ENCODE data around the gene BTBD16.

The BTBD16 gene

GRCh38 chr10:122240401-122240800 lies 30.7 kb upstream of the BTBD16 start:
- Histone ChIP-seq H3K36me3 (ENCODE audit: low read depth) (peaks cover 72% of the 10 kb centered on the region), H3K9me3 (ENCODE audit: severe bottlenecking) (no peaks in the 10 kb centered on the region), H3K27me3 (ENCODE audit: insufficient read depth, poor library complexity, severe bottlenecking) (no peaks in the 10 kb centered on the region), H3K27ac (ENCODE audit: poor library complexity, severe bottlenecking) (no peak overlapping the region), H3K4me3 (ENCODE audit: severe bottlenecking) (no peak overlapping the region), H3K4me1 (ENCODE audit: insufficient read depth, poor library complexity, severe bottlenecking) (no peaks in the 10 kb centered on the region)
- DNase-seq (ENCODE audit: low spot score) (no peak), ATAC-seq (ENCODE audit: low read depth) (no peak)
- no peak for TF ChIP-seq CTCF (IDR thresholded peaks at IDR 0.05; ENCODE audit: poor library complexity, severe bottlenecking)

DNA sequence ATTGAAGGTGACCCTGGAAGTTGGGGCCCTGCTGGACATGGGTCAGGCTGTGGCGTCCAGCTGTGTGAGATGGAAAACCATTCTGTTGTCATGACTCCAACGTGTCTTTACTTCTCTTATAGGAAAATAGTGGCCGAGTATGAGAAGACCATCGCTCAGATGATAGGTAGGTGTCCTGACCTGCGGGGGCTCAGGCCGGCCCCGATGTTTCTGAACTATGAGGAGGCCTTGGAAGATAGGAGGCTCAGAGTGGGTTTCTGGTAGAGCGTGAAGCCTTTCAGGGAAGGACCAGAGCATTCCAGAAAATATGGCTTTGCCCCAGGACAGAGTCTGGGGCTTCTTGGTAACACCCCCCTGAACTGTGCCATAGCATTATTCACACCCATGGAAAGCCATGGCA lies 29.3 kb upstream of the BTBD16 start:
- no peak for ATAC-seq (ENCODE audit: low read depth)
- Histone ChIP-seq H3K27ac (ENCODE audit: poor library complexity, severe bottlenecking) (no peak overlapping the region), H3K4me3 (ENCODE audit: severe bottlenecking) (no peak overlapping the region), H3K36me3 (ENCODE audit: low read depth) (peaks cover 64% of the 10 kb centered on the region), H3K9me3 (ENCODE audit: severe bottlenecking) (no peaks in the 10 kb centered on the region), H3K4me1 (ENCODE audit: insufficient read depth, poor library complexity, severe bottlenecking) (no peaks in the 10 kb centered on the region), H3K27me3 (ENCODE audit: insufficient read depth, poor library complexity, severe bottlenecking) (no peaks in the 10 kb centered on the region)
- no peak for TF ChIP-seq CTCF (IDR thresholded peaks at IDR 0.05; ENCODE audit: poor library complexity, severe bottlenecking)
- DNase-seq (ENCODE audit: low spot score) = no peak

- H3K36me3 ChIP-seq (ENCODE audit: low read depth) = peaks cover 49% of the 10 kb centered on the region
- H3K9me3 ChIP-seq (ENCODE audit: severe bottlenecking) = no peaks in the 10 kb centered on the region
- DNase-seq (ENCODE audit: low spot score) (no peak), ATAC-seq (ENCODE audit: low read depth) (no peak)
- no peak overlapping the region for H3K27ac ChIP-seq (ENCODE audit: poor library complexity, severe bottlenecking)
- no peaks in the 10 kb centered on the region for H3K27me3 ChIP-seq (ENCODE audit: insufficient read depth, poor library complexity, severe bottlenecking)
- no peak for TF ChIP-seq CTCF (IDR thresholded peaks at IDR 0.05; ENCODE audit: poor library complexity, severe bottlenecking)
- no peak overlapping the region for H3K4me3 ChIP-seq (ENCODE audit: severe bottlenecking)
- H3K4me1 ChIP-seq (ENCODE audit: insufficient read depth, poor library complexity, severe bottlenecking) = no peaks in the 10 kb centered on the region
These were observed 27.5 kb upstream of the BTBD16 start for GRCh38 chr10:122243550-122243949.

GRCh38 chr10:122244001-122244975 lies 26.8 kb upstream of the BTBD16 start:
- Histone ChIP-seq H3K9me3 (ENCODE audit: severe bottlenecking) (no peaks in the 10 kb centered on the region), H3K4me3 (ENCODE audit: severe bottlenecking) (no peak overlapping the region), H3K36me3 (ENCODE audit: low read depth) (peaks cover 45% of the 10 kb centered on the region), H3K27me3 (ENCODE audit: insufficient read depth, poor library complexity, severe bottlenecking) (no peaks in the 10 kb centered on the region), H3K27ac (ENCODE audit: poor library complexity, severe bottlenecking) (no peak overlapping the region), H3K4me1 (ENCODE audit: insufficient read depth, poor library complexity, severe bottlenecking) (no peaks in the 10 kb centered on the region)
- no peak for TF ChIP-seq CTCF (IDR thresholded peaks at IDR 0.05; ENCODE audit: poor library complexity, severe bottlenecking)
- ATAC-seq (ENCODE audit: low read depth) = no peak
- no peak for DNase-seq (ENCODE audit: low spot score)

DNA sequence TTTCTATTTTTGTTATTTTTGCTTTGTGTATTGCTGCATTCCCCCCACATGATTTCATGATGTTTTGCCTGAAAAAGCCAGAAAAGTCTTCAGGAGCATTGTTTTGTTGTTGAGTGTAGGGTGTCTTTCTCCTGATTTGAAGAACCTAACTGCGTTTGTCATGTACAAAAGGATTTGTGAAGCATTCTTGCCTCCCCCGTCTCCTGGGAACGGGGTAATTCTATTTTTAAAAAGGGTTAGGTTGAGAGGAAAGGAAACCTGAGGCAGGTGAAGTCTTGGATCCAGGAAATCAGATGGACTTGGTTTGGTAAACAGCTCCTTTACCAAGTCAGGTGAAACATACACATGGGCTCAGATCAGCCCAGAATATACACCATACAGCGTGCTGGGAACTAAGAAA lies 26.0 kb upstream of the BTBD16 start:
- H3K4me3 ChIP-seq (ENCODE audit: severe bottlenecking) = no peak overlapping the region
- no peaks in the 10 kb centered on the region for H3K27me3 ChIP-seq (ENCODE audit: insufficient read depth, poor library complexity, severe bottlenecking)
- TF ChIP-seq CTCF (IDR thresholded peaks at IDR 0.05; ENCODE audit: poor library complexity, severe bottlenecking) = no peak
- no peaks in the 10 kb centered on the region for H3K9me3 ChIP-seq (ENCODE audit: severe bottlenecking)
- H3K27ac ChIP-seq (ENCODE audit: poor library complexity, severe bottlenecking) = no peak overlapping the region
- no peak for ATAC-seq (ENCODE audit: low read depth)
- no peak for DNase-seq (ENCODE audit: low spot score)
- no peaks in the 10 kb centered on the region for H3K4me1 ChIP-seq (ENCODE audit: insufficient read depth, poor library complexity, severe bottlenecking)
- H3K36me3 ChIP-seq (ENCODE audit: low read depth) = peaks cover 41% of the 10 kb centered on the region
